Skin of body (tissue), 2 donors: ENCODE data around the gene GABBR1. TPM values are rescaled to one million over a fixed set of nuclear protein-coding genes. Genes with fewer than 3 reads are reported as not detected.
"Not testable (repeated sequence)": the region's sequence is repeated elsewhere in the genome, so short reads cannot be mapped to it uniquely, and the experiment has no call there.

Experiments
- DNase-seq: peaks from one replicate; lab custom pipeline; 2025; lab: John Stamatoyannopoulos, UW
- total RNA-seq: library from RNA; depleted of rRNA; stranded (reverse); fragments of >200 nt; gene quantifications from one replicate; pipeline ENCODE4 v1.2.3, GENCODE V29; 2014

Gene GABBR1
- 28.8 TPM for total RNA-seq

- DNase-seq, result peak; percentile 87
Measured at GRCh38 chr6:29632789-29633533, at the start of gene GABBR1. Gene GABBR1 (minus strand): TSS chr6:29633183. CDS start chr6:29632385, 798 bp downstream.

- DNase-seq, result no peak
Measured at GRCh38 chr6:29681811-29682210, 48.8 kb upstream of the GABBR1 start.

- DNase-seq, result no peak
Measured at GRCh38 chr6:29680904-29681303, 47.9 kb upstream of the GABBR1 start, which contains the start of gene ZFP57. Gene ZFP57 (minus strand): TSS chr6:29681152. CDS start chr6:29677003, 4,149 bp downstream.

GRCh38 chr6:29680416-29680815 lies 47.4 kb upstream of the GABBR1 start:
- DNase-seq, result no peak

GRCh38 chr6:29679962-29680361 lies 47.0 kb upstream of the GABBR1 start:
- DNase-seq, result no peak

GRCh38 chr6:29678114-29678513 lies 45.1 kb upstream of the GABBR1 start:
- no peak for DNase-seq

GRCh38 chr6:29676981-29677601 lies 44.1 kb upstream of the GABBR1 start:
- no peak for DNase-seq

GRCh38 chr6:29675561-29675960 lies 42.6 kb upstream of the GABBR1 start:
- no peak for DNase-seq

GRCh38 chr6:29674008-29674407 lies 41.0 kb upstream of the GABBR1 start:
- no peak for DNase-seq

- no peak for DNase-seq
Measured at GRCh38 chr6:29673161-29673560, 40.2 kb upstream of the GABBR1 start.

GRCh38 chr6:29672116-29672515 lies 39.1 kb upstream of the GABBR1 start:
- DNase-seq, result not testable (repeated sequence)

- no peak for DNase-seq
Measured at GRCh38 chr6:29671026-29671425, 38.0 kb upstream of the GABBR1 start.

GRCh38 chr6:29667158-29667557 lies 34.2 kb upstream of the GABBR1 start:
- DNase-seq, result no peak

GRCh38 chr6:29666826-29667130 lies 33.8 kb upstream of the GABBR1 start:
- DNase-seq, result no peak

- DNase-seq, result no peak
Measured at GRCh38 chr6:29665942-29666825, 33.2 kb upstream of the GABBR1 start.

- no peak for DNase-seq
Measured at GRCh38 chr6:29663300-29664042, 30.5 kb upstream of the GABBR1 start.

- not testable (repeated sequence) for DNase-seq
Measured at GRCh38 chr6:29661502-29662141, 28.6 kb upstream of the GABBR1 start.

GRCh38 chr6:29661071-29661470 lies 28.1 kb upstream of the GABBR1 start:
- DNase-seq, result no peak

- no peak for DNase-seq
Measured at GRCh38 chr6:29656798-29657197, 23.8 kb upstream of the GABBR1 start, which contains the start of gene MOG. Gene MOG (plus strand): TSS chr6:29657092. CDS start chr6:29657210, 118 bp downstream.

GRCh38 chr6:29656157-29656556 lies 23.2 kb upstream of the GABBR1 start:
- DNase-seq, result no peak

GRCh38 chr6:29655658-29656057 lies 22.7 kb upstream of the GABBR1 start:
- DNase-seq, result no peak
